IMR-90 (cell line): Measurements from ENCODE around the gene PHF21A. TPM values are rescaled to one million over a fixed set of nuclear protein-coding genes. Genes with fewer than 3 reads are reported as not detected.

Experiments
- ATAC-seq: fragments of 200-7000 bp; cut with Tn5 transposase; 2 replicates; pipeline ENCODE4 v1.9.1; 2020; ENCODE audit warnings: low read depth, mild to moderate bottlenecking, moderate library complexity
- BruUV-seq: library from RNA; stranded (reverse); fragments of 400-500 nt; replicated peaks from 2 replicates; lab custom pipeline; 2021; lab: Mats Ljungman, UMichigan
- CTCF ChIA-PET: fragments of 300-600 bp; formaldehyde crosslinking; extraction: SDS; loops from one replicate; lab custom pipeline; 2021; ENCODE audit warnings: antibody characterized with exemption; lab: Yijun Ruan, JAX
- POLR2A ChIA-PET: fragments of 300-600 bp; sonication (Branson Sonifier 250); formaldehyde crosslinking; loops from one replicate; lab custom pipeline; 2022; ENCODE audit warnings: antibody characterized with exemption; ENCODE audit not compliant: unreplicated experiment; lab: Charles Lee
- DNase-seq: peaks from one replicate; pipeline ENCODE4 v3.0.0; 2013
- H2AFZ ChIP-seq: replicated peaks from 2 replicates; pipeline ENCODE3; 2013; ENCODE audit warnings: low read length, mild to moderate bottlenecking; ENCODE audit not compliant: poor library complexity
- H2AK5ac ChIP-seq: 2 replicates; pipeline ENCODE4 v1.6.1; 2013; ENCODE audit warnings: low read depth, low read length, inconsistent platforms
- H2AK9ac ChIP-seq: replicated peaks from 2 replicates; pipeline ENCODE3; 2013; ENCODE audit warnings: mild to moderate bottlenecking, low read depth, low read length, moderate library complexity; ENCODE audit not compliant: poor library complexity
- H2BK120ac ChIP-seq: 2 replicates; pipeline ENCODE4 v1.6.1; 2013; ENCODE audit warnings: low read depth, low read length, inconsistent platforms
- H2BK15ac ChIP-seq: 3 replicates; pipeline ENCODE4 v1.6.1; 2013; ENCODE audit warnings: low read depth, low read length, inconsistent platforms
- H2BK20ac ChIP-seq: 2 replicates; pipeline ENCODE4 v1.6.1; 2013; ENCODE audit warnings: low read depth, mild to moderate bottlenecking, inconsistent platforms, low read length, moderate library complexity
- H2BK5ac ChIP-seq: 2 replicates; pipeline ENCODE4 v1.6.1; 2013; ENCODE audit warnings: mild to moderate bottlenecking, low read depth, low read length, inconsistent platforms; ENCODE audit not compliant: poor library complexity, severe bottlenecking
- H3K14ac ChIP-seq: replicated peaks from 2 replicates; pipeline ENCODE4 v1.6.1; 2013; ENCODE audit warnings: low read depth, low read length, inconsistent platforms
- H3K18ac ChIP-seq: 2 replicates; pipeline ENCODE4 v1.6.1; 2013; ENCODE audit warnings: low read depth, low read length, control low read depth
- H3K23ac ChIP-seq: 2 replicates; pipeline ENCODE4 v1.6.1; 2013; ENCODE audit warnings: low read depth, low read length, inconsistent platforms
- H3K27ac ChIP-seq: 2 replicates; pipeline ENCODE4 v1.5.1; 2013; ENCODE audit warnings: mild to moderate bottlenecking, control low read depth, low read length; ENCODE audit not compliant: insufficient read depth
- H3K27me3 ChIP-seq: 2 replicates; pipeline ENCODE4 v1.6.1; 2013; ENCODE audit warnings: low read length; ENCODE audit not compliant: control insufficient read depth, insufficient read depth
- H3K36me3 ChIP-seq: 2 replicates; pipeline ENCODE4 v1.6.1; 2013; ENCODE audit warnings: low read length, mixed read lengths; ENCODE audit not compliant: control insufficient read depth, insufficient read depth
- H3K4ac ChIP-seq: 2 replicates; pipeline ENCODE4 v1.6.1; 2013; ENCODE audit warnings: low read depth, low read length, inconsistent platforms
- H3K4me1 ChIP-seq: 2 replicates; pipeline ENCODE4 v1.6.1; 2013; ENCODE audit warnings: low read length, mixed read lengths; ENCODE audit not compliant: control insufficient read depth, insufficient read depth
- H3K4me2 ChIP-seq: 2 replicates; pipeline ENCODE4 v1.6.1; 2013; ENCODE audit warnings: low read depth, mild to moderate bottlenecking, control low read depth, low read length, moderate library complexity
- H3K4me3 ChIP-seq: 2 replicates; pipeline ENCODE4 v1.5.1; 2013; ENCODE audit warnings: low read depth, mild to moderate bottlenecking, control low read depth, low read length, moderate library complexity; ENCODE audit not compliant: insufficient read depth
- H3K56ac ChIP-seq: 2 replicates; pipeline ENCODE4 v1.6.1; 2013; ENCODE audit warnings: low read length, inconsistent platforms; ENCODE audit not compliant: insufficient read depth; ENCODE audit errors: extremely low read depth
- H3K79me1 ChIP-seq, 2 experiments: 2 replicates each; pipeline ENCODE4 v1.6.1; 2013; ENCODE audit warnings: low read length in 2 of 2, inconsistent platforms in 1 of 2, low read depth in 1 of 2
- H3K9ac ChIP-seq: 2 replicates; pipeline ENCODE4 v1.6.1; 2013; ENCODE audit warnings: low read depth, low read length, control low read depth
- H3K9me1 ChIP-seq: 2 replicates; pipeline ENCODE4 v1.6.1; 2013; ENCODE audit warnings: low read length, inconsistent platforms; ENCODE audit not compliant: insufficient read depth
- H3K9me3 ChIP-seq: 2 replicates; pipeline ENCODE4 v1.6.1; 2013; ENCODE audit warnings: low read length; ENCODE audit not compliant: control insufficient read depth, insufficient read depth
- H4K20me1 ChIP-seq: 2 replicates; pipeline ENCODE4 v1.6.1; 2013; ENCODE audit warnings: low read length, inconsistent platforms; ENCODE audit not compliant: insufficient read depth
- H4K5ac ChIP-seq: 2 replicates; pipeline ENCODE4 v1.6.1; 2013; ENCODE audit warnings: mild to moderate bottlenecking, low read depth, low read length, control low read depth
- H4K8ac ChIP-seq, 2 experiments: 2 replicates each; pipeline ENCODE4 v1.6.1; 2013; ENCODE audit warnings: low read depth in 2 of 2, low read length in 2 of 2, control low read depth in 1 of 2, inconsistent platforms in 1 of 2
- H4K91ac ChIP-seq: 2 replicates; pipeline ENCODE4 v1.6.1; 2013; ENCODE audit warnings: low read depth, low read length, inconsistent platforms; ENCODE audit not compliant: insufficient read depth
- BHLHE40 ChIP-seq: fragments of 150-350 bp; IDR thresholded peaks from 2 replicates; pipeline ENCODE4 v1.6.1; 2016; ENCODE audit warnings: mild to moderate bottlenecking, low read depth, low read length
- CEBPB ChIP-seq: IDR thresholded peaks from 2 replicates; pipeline ENCODE4 v1.6.1; 2012; ENCODE audit warnings: low read depth, low read length, improper control_type of control experiment
- CHD1 ChIP-seq: IDR thresholded peaks from 2 replicates; pipeline ENCODE4 v1.6.1; 2012; ENCODE audit warnings: low read depth, low read length, improper control_type of control experiment
- FOS ChIP-seq: fragments of 150-350 bp; IDR thresholded peaks from 2 replicates; pipeline ENCODE4 v1.6.1; 2016; ENCODE audit warnings: low read depth, low read length
- MAFK ChIP-seq: IDR thresholded peaks from 2 replicates; pipeline ENCODE4 v1.6.1; 2012; ENCODE audit warnings: low read depth, low read length, improper control_type of control experiment
- MAZ ChIP-seq: IDR thresholded peaks from 2 replicates; pipeline ENCODE4 v1.6.1; 2012; ENCODE audit warnings: low read depth, mild to moderate bottlenecking, low read length, improper control_type of control experiment, moderate library complexity, borderline replicate concordance
- MXI1 ChIP-seq: IDR thresholded peaks from 2 replicates; pipeline ENCODE4 v1.6.1; 2012; ENCODE audit warnings: low read depth, mild to moderate bottlenecking, low read length, moderate library complexity, borderline replicate concordance
- NFE2L2 ChIP-seq: fragments of 150-350 bp; IDR thresholded peaks from 2 replicates; pipeline ENCODE4 v1.6.1; 2016; ENCODE audit warnings: low read depth, mild to moderate bottlenecking, low read length
- POLR2A ChIP-seq: IDR thresholded peaks from 2 replicates; pipeline ENCODE4 v1.6.1; 2012; ENCODE audit warnings: mild to moderate bottlenecking, low read depth, low read length
- RAD21 ChIP-seq: IDR thresholded peaks from 2 replicates; pipeline ENCODE4 v1.6.1; 2012; ENCODE audit warnings: low read length, improper control_type of control experiment
- RCOR1 ChIP-seq: IDR thresholded peaks from 2 replicates; pipeline ENCODE4 v1.6.1; 2012; ENCODE audit warnings: mild to moderate bottlenecking, low read length, improper control_type of control experiment; ENCODE audit not compliant: insufficient replicate concordance
- RFX5 ChIP-seq: IDR thresholded peaks from 2 replicates; pipeline ENCODE4 v1.8.0; 2012; ENCODE audit warnings: low read depth, mild to moderate bottlenecking, low read length, moderate library complexity
- SMC3 ChIP-seq: fragments of 150-350 bp; IDR thresholded peaks from 2 replicates; pipeline ENCODE4 v1.6.1; 2016; ENCODE audit warnings: low read depth, mild to moderate bottlenecking, antibody characterized with exemption, low read length, moderate library complexity
- WGBS, 2 experiments: methylation state at CpG; one replicate each; pipeline versions ENCODE4 v1.1.5 to v1.1.7; 2013; ENCODE audit warnings: missing lambda C conversion rate in 2 of 2; ENCODE audit not compliant: insufficient read length in 1 of 2; ENCODE audit errors: extremely low coverage in 2 of 2; 5-methylcytosine and 5-hydroxymethylcytosine counted together
- dilution Hi-C: fragments of 300-500 bp; cut with HindIII; formaldehyde crosslinking; loops from one replicate; pipeline ENCODE4 v1.14.3; 2018; ENCODE audit warnings: low sequenced_read_pairs; ENCODE audit not compliant: unreplicated experiment
- in situ Hi-C: fragments of 300-500 bp; cut with MboI; formaldehyde crosslinking; loops from 3 replicates; pipeline ENCODE4 v1.14.3; 2019; ENCODE audit warnings: low sequenced_read_pairs, inconsistent platforms, mixed read lengths
- intact Hi-C: fragments of 100-400 bp; cut with micrococcal nuclease; formaldehyde crosslinking; loops from 2 replicates; pipeline ENCODE4 v1.10.0; 2022
- polyA plus RNA-seq, 3 experiments: library from polyadenylated mRNA; depleted of rRNA; stranded (reverse); fragments of >200 nt; gene quantifications; 2 replicates each; pipeline ENCODE4 v1.2.3, GENCODE V29; 2012; ENCODE audit warnings: low replicate concordance in 1 of 3
- total RNA-seq: library from RNA; depleted of rRNA; stranded (reverse); fragments of >200 nt; gene quantifications from 2 replicates; pipeline ENCODE4 v1.2.3, GENCODE V29; 2012
- TF ChIP-seq, protein P1 (sequence below): fragments of 150-350 bp; IDR thresholded peaks from 2 replicates; pipeline ENCODE4 v1.6.1; 2016; ENCODE audit warnings: low read depth, mild to moderate bottlenecking, low read length, moderate library complexity, borderline replicate concordance
- TF ChIP-seq, protein P2 (sequence below): conservative IDR thresholded peaks from 2 replicates; pipeline ENCODE4 v1.5.1; 2012; ENCODE audit warnings: mild to moderate bottlenecking, low read depth, low read length, improper control_type of control experiment
- TF ChIP-seq, protein P3 (sequence below): fragments of 150-350 bp; IDR thresholded peaks from 2 replicates; pipeline ENCODE4 v1.6.1; 2017; ENCODE audit warnings: mild to moderate bottlenecking, antibody characterized with exemption, low read length, low read depth

Gene PHF21A
- total and polyA plus RNA-seq, 2 of the 4 experiments (the other 2 are of a cell fraction) = 9.0 to 20.6 TPM

DNA sequence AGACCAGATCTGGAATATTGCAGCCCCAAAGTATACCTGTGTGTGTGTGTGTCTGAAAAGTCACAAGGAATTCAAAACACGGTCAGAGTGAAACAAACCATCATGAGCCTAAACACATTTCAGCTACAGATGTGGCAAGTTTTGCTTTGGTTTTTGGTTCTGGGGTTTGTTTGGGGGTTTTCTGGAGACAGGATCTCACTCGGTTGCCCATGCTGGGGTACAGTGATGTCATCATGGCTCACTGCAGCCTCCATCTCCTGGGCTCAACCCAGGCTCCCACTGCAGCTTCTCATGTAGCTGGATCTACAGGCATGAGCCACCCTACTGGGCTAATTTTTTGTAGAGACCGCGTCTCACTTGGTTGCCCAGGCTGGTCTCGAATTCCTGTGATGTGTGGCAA is 41.4 kb upstream of the PHF21A start:
- Histone ChIP-seq H3K27me3 (peaks cover 53% of the 10 kb centered on the region), H2BK5ac (no peak overlapping the region), H3K56ac (no peak overlapping the region), H3K4ac (no peak overlapping the region), H3K79me1 (no peaks in the 10 kb centered on the region), H2AK9ac (no peak overlapping the region), H2AFZ (no peak overlapping the region), H3K14ac (no peak overlapping the region), H2BK20ac (no peak overlapping the region), H2BK120ac (no peak overlapping the region), H2AK5ac (no peak overlapping the region), H3K27ac (no peak overlapping the region), H4K20me1 (no peaks in the 10 kb centered on the region), H3K9me1 (no peaks in the 10 kb centered on the region), H3K18ac (no peak overlapping the region), H3K4me3 (no peak overlapping the region), H4K5ac (no peak overlapping the region), H4K8ac (no peak overlapping the region), H3K9me3 (no peaks in the 10 kb centered on the region), H3K9ac (no peak overlapping the region), H4K91ac (no peak overlapping the region), H3K23ac (no peak overlapping the region), H3K4me2 (no peak overlapping the region), H2BK15ac (no peak overlapping the region), H3K4me1 (no peaks in the 10 kb centered on the region), H3K36me3 (no peaks in the 10 kb centered on the region)
- ChIA-PET POLR2A (no interaction called here), CTCF (interaction anchor here (0.5 kb wide), 1 partner anchor 342 kb away, joined by 9 read pairs; no protein-coding TSS in a partner anchor)
- DNase-seq = no peak
- no peak for ATAC-seq
- WGBS, 2 experiments = no CpG with 5 or more reads among the region's 5 CpGs
- intact Hi-C loops = no loop called here
- TF ChIP-seq MAZ (no peak), CEBPB (no peak), FOS (no peak), NFE2L2 (no peak), RFX5 (no peak), MXI1 (no peak), RAD21 (no peak), MAFK (no peak), BHLHE40 (no peak), CHD1 (no peak), RCOR1 (no peak), POLR2A (no peak), SMC3 (no peak)
- TF ChIP-seq, protein P1, sequence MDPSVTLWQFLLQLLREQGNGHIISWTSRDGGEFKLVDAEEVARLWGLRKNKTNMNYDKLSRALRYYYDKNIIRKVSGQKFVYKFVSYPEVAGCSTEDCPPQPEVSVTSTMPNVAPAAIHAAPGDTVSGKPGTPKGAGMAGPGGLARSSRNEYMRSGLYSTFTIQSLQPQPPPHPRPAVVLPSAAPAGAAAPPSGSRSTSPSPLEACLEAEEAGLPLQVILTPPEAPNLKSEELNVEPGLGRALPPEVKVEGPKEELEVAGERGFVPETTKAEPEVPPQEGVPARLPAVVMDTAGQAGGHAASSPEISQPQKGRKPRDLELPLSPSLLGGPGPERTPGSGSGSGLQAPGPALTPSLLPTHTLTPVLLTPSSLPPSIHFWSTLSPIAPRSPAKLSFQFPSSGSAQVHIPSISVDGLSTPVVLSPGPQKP = no peak
- TF ChIP-seq, protein P2, sequence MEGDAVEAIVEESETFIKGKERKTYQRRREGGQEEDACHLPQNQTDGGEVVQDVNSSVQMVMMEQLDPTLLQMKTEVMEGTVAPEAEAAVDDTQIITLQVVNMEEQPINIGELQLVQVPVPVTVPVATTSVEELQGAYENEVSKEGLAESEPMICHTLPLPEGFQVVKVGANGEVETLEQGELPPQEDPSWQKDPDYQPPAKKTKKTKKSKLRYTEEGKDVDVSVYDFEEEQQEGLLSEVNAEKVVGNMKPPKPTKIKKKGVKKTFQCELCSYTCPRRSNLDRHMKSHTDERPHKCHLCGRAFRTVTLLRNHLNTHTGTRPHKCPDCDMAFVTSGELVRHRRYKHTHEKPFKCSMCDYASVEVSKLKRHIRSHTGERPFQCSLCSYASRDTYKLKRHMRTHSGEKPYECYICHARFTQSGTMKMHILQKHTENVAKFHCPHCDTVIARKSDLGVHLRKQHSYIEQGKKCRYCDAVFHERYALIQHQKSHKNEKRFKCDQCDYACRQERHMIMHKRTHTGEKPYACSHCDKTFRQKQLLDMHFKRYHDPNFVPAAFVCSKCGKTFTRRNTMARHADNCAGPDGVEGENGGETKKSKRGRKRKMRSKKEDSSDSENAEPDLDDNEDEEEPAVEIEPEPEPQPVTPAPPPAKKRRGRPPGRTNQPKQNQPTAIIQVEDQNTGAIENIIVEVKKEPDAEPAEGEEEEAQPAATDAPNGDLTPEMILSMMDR = no peak
- TF ChIP-seq, protein P3, sequence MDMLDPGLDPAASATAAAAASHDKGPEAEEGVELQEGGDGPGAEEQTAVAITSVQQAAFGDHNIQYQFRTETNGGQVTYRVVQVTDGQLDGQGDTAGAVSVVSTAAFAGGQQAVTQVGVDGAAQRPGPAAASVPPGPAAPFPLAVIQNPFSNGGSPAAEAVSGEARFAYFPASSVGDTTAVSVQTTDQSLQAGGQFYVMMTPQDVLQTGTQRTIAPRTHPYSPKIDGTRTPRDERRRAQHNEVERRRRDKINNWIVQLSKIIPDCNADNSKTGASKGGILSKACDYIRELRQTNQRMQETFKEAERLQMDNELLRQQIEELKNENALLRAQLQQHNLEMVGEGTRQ = no peak
- in situ Hi-C loops = no loop called here
- BruUV-seq = no TSS peak
- dilution Hi-C loops = no loop called here
